GM18526 (cell line): ENCODE results near the gene SIRPB1.

Experiments
- POLR2A ChIP-seq: IDR thresholded peaks from 3 replicates; pipeline ENCODE4 v1.6.1; 2011; ENCODE audit not compliant: insufficient read length; ENCODE audit errors: extremely low read depth

SIRPB1 gene

DNA sequence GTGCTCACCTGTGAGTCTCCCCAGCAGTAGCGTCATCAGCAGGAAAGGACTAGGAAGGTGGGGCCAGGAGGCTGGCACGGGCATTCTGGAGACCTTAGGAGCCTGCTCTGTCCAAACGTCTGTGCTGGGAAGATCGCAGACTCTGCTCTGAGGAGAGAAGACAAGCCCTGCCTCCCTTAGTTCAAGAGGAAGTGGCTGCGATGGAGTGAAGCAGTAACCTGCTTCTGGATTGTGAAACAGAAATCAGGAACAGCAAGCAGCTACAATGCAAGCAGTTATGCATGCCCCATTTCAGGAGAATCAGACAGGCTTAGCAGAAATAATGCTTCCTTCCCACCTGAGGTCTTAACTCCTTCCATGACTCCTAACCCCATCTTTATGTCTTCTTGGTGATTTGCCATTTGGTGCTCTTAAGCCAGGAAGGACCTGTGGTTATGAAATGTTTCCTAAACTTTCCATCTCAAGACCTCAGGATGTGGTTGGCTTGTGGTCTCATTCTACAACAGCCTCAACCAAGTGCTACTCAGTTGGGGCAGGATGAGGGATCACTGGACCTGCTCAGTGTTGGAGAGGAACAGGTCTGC is at the start of gene SIRPB1:
SIRPB1 (minus strand) TSS at position 149 of the 584 bp plus-strand sequence; CDS start at position 84, 65 bp downstream.
- no peak for TF ChIP-seq POLR2A

DNA sequence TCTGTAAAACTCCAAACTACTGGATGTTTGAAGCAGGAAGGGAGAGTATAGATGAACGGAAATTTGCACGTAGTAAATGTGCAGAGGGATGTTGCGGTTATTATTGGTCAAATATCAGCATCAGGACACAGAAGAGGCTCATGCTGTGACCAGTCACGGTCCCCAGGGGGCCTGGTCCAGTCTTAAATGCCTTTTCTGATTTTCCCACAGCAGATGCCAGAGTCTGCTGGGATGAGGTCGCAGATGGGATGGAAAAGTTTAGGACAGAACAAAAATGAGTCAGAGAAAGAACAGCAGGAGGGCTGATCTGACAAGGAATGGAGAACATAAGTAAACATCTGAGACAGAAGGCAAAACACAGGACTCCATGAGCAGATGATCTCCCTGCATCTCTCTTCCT is 49.5 kb upstream of the SIRPB1 start:
- TF ChIP-seq POLR2A, result no peak

DNA sequence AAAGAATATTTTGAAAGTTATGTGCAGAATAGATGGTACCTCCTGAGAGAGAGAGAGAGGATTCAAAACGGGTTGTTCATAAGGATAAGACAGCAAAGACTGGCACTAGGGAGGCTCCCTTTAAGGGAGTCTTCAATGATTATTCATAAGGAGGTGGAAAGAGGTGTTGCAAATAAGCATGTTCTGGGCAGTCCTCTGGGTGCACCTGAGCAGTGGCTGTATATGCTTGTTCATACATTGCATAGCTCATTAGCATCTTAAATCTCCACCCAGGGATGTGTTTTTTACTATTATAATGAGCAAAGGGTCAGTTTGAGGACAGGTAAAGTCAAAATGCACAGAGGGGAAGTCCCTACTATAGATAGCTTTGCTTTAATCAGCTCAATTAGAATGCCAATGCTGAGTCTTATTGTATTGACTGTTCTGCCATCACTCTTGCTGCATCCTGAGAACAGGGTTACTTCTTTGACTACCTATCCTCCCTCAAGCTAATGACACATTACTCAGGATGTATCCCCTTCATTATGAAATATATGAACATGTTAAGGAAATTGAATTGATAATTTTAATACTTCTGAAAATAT is 47.8 kb upstream of the SIRPB1 start:
- TF ChIP-seq POLR2A, result no peak

DNA sequence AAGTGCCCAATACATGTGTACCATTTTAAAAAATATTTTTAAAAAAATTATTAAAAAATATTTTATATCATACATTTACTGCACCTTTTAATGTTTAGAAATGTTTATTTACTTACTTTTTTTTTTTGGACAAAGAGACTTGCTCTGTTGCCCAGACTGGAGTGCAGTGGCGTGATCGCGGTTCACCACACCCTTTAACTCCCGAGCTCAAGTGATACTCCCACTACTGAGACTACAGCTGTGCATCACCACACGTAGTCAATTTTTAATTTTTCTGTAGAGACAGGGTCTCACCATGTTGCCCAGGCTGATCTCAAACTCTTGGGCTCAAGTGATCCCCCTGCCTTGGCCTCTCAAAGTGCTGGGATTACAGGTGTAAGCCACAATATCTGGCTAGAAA is 47.0 kb upstream of the SIRPB1 start:
- TF ChIP-seq POLR2A, result no peak

DNA sequence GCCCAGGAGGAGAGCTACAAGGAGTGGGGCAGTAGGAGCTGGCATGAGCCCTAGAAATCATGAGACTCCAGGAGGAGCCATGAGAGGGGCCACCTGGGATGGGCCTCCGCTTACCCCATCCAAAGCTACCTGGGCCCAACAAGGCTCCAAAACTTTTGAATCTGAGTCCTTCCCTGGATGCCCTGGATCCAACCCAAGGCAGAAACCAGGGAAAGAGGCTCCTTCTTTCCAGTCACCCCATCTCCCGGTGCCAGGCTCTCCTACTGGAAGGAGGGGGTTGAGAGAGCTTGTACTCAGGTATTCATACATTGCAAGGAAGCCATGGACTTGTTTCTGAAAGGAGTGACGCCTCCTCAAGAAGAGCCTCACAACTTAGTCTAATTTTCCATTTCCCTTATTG is 45.5 kb upstream of the SIRPB1 start:
- no peak for TF ChIP-seq POLR2A

DNA sequence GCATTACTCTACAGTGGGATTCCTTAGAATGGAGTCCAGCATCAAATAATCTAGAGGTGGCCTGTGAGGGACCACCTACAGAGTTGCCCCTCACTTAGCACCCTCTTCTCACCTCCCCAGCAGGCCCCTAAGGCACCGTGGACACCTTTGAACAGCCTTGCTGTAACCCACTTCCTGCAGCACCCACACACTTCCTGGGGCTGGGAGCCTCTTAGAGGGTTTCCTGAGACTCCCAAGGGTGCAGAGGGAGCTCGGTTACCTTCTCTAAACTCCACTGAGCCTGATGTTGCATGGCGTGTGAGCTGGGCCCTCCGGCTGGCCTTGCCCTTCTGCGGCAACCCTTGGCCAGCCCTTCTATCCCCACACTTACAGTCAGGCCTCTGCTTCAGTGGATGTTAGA is 45.1 kb upstream of the SIRPB1 start:
- no peak for TF ChIP-seq POLR2A

DNA sequence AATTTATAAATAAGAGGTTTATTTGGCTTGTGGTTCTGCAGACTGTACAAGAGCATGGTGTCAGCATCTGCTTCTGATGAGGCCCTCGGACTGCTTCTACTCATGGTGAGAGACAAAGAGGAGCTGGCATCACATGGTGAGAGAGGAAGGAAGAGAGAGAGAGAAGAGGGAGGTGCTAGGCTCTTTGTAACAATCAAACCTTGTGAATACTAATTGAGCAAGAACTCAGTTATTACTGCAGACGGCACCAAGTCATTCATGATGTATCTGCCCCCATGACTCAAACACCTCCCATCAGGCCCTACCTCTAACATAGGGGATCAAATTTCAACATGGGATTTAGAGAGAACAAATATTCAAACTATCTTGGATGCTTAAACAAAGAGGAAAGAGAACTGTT is 44.1 kb upstream of the SIRPB1 start:
- TF ChIP-seq POLR2A, result no peak

DNA sequence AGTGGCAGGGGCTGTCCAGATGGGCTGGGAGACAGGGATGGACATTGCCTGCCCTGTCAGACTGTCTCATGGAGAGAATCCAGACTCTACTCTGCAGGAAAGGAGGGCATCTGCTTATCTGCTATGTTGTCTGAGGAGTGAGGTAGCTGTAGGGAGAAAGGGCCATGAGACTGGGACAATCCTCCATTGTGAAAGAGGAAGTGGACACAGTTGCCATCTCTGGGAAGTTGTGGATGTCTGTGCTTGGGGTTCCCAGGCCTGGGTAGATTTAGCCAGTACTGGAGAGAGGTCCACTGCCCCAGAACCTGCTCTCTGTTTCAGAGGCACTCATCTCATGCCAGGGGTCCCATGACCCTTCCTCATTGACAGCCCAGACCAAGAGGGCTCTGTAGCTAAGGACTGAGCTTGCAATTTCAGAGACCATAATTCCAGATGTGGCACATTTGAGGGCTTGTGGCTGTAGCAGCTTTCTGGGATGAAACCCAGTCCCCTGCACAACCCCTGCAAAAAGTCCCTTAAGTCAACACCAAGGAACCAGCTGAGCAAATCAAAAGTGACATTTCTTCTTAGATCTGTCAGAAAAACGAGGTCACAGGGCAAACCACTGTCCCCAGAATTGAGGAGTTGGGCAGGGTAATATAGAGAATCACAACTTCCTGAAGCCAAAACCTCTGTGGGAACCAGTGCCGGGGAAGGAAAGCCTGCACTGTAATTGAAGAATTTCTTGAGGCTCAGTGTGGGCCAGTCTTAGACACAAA is 41.9 kb upstream of the SIRPB1 start:
- TF ChIP-seq POLR2A, result no peak

DNA sequence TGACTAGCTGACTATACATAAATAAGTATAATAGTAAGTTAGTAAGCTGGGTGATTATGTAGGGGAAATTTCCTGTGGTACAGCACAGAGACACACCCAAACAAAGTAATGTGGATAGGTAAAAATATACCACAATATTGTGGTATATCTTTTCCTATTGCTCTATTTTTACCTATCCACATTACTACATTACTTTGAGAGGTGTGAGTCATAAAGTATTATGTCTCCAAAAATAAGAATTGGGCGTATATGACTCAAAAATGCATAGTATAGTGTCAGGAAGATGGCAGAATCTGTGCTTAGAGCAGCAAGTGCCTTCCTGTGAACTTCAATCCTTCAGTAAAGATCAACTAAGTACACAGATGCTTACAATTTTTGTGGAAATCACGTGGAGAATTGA is 40.4 kb upstream of the SIRPB1 start:
- no peak for TF ChIP-seq POLR2A

DNA sequence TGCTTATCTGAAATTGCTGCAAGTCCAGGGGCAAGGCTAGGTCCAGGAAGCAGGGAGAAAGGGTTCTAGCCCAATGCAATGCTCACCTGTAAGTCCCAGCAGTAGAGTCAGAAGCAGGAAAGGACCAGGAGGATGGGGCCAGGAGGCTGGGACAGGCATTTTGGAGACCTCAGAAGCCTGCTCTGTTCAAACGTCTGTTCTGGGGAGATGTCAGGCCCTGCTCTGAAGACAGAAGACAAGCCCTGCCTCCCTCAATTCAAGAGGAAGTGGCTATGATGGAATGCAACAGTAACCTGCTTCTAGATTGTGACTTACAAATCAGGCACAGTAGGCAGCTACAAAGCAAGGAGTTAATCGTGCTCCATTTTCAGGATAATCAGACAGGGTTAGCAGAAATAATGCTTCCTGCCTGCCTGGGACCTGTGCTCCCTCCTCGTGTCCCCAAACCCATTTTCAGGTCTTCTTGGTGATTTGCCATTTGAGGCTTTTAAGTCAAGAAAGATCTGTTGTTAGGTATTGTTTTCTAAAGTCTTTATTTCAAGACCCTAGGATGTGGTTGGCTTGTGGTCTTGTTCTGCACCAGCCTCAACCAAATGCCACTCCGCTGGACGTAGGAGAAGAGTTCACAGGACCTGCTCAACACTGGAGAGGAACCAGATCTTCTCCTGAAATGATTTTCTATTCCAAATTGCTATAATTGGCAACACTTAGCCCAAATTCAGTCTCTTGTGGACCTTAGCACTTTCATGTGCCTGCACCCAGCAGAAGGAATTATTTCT is 37.9 kb upstream of the SIRPB1 start, which contains the start of gene SIRPG:
SIRPG (minus strand) TSS at position 224 of the 779 bp plus-strand sequence; CDS start at position 159, 65 bp downstream.
- no peak for TF ChIP-seq POLR2A

DNA sequence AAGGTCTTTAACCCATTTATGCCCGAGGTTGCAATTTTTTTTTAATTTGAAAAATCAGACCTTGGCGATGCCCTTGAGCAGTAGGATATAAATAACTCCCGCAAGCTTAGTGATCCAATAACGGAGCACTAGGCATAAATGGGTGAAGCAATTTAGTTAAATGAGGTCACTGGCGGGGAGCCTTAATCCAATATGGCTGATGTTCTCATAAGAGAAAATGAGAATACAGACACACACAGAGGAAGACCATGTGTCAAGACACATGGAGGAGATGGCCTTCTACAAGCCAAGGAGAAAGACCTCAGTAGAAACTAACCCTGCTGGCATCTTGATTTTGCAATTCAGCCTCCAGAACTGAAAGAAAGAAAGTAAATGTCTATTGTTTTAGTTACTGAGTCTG is 37.0 kb upstream of the SIRPB1 start:
- no peak for TF ChIP-seq POLR2A

DNA sequence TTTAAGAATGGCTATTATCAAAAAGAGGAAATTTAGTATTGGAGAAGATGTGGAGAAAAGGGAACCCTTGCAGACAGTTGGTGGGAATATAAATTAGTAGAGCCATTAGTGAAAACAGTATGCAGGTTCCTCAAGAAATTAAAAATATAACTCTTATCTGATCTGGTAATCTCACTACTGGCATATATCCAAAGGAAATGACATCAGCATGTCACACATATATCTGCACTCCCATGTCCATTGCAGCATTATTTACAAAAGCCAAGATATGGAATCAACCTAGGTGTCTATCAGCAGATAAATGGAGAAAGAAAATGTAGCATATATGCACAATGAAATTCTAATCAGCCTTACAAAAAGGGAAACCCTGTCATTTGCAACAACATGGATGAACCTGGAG is 35.2 kb upstream of the SIRPB1 start:
- TF ChIP-seq POLR2A, result no peak

DNA sequence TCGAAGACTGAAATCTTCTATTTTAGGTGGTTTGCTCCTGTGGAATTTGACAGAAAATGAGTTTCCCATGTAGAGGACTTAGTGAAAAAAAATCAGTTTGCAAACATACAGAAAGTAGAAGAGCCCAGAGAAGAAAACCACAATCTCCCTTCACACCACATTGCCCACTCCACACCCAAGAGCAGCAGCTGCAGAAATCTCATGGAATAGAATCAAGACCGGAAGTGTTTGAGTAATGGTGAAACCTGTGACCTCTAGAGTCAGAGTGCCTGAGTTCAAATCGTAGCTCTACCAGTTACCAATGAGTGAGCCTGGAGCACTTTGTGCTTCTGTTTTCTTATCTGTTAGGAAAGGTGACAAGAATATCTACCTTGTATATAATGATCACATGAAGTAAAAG is 33.2 kb upstream of the SIRPB1 start:
- no peak for TF ChIP-seq POLR2A

DNA sequence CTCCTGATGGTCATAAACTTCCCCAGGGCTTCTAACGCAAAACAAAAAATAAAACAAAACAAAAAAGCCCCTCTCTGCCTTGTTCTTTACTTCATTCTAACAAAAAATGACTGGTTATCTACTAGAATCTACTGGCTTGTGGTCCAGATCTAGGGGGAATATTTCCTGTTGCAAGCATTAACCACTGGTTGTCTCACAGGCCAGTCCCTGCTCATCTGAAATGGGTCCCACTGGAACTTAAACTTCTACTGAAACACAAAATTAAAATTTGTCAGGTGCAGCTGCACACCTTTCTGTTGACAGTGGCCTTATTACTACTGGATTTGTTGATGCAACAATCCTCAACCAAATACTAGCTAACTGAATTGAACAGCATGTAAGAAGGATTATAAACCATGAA is 32.3 kb upstream of the SIRPB1 start:
- no peak for TF ChIP-seq POLR2A

DNA sequence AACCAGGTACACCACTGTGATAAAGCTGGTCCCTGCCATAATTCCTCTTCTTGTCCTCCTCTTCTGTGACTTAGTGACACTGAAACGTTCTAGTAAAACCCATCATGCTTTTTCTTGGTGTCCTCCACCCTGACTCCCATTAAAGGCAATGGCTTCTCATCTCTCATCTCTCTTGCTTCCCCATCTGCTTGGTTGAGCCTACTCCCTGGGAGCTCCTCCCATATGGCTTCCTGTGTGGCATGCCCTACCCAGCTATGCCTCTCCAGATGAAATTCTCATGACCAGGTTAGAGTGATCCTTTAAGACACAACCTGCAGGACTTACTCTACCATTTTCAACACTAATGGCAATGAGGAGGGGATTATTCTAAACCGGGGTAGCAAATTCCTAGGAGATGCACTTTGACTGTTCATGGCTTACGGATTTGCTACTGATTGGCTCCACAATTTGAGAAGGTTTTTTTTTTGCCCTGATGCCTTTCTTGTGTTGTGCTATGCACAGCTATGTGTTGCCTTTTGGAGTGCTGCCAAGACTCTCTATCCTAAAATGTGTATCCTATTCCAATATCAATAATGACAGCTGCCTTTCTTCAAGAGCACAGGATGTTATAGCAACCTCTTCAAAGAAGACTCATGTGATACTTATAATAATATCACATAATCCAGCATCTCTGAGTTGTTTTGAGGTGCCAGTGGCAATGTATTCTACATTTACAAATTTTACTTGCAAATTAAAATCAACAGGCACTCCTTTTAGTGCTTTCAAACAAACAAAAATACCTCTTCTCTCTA is 31.7 kb upstream of the SIRPB1 start:
- TF ChIP-seq POLR2A, result no peak
